Left kidney (tissue), 8 donors: ENCODE data around the gene HMOX1. TPM values are rescaled to one million over a fixed set of nuclear protein-coding genes. Genes with fewer than 3 reads are reported as not detected.
A peak's percentile ranks its signal among the peaks of the same experiment; 100 is the strongest.

ENCODE experiments used
- DNase-seq: peaks from one replicate; pipeline ENCODE4 v3.0.0-alpha.2; 2013
- long read RNA-seq, 8 donors: transcript quantifications; one replicate each; lab custom pipeline, GENCODE V29; 2026
- polyA plus RNA-seq: library from polyadenylated mRNA; unstranded; fragments of 120-200 nt; gene quantifications from one replicate; pipeline ENCODE4 v1.2.1, GENCODE V29; 2013; ENCODE audit not compliant: insufficient read length

HMOX1 gene, protein sequence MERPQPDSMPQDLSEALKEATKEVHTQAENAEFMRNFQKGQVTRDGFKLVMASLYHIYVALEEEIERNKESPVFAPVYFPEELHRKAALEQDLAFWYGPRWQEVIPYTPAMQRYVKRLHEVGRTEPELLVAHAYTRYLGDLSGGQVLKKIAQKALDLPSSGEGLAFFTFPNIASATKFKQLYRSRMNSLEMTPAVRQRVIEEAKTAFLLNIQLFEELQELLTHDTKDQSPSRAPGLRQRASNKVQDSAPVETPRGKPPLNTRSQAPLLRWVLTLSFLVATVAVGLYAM
- polyA plus RNA-seq, result 50.6 TPM
- long read RNA-seq, donor 1, transcript HMOX1-201 (5 exons, 1,822 nt), result major isoform, 8 of 51 reads
- long read RNA-seq, donor 1, partial matches to known transcripts, result 43 of 51 reads
- long read RNA-seq, donor 1, other reads (novel, unspliced or antisense), result 0 of 51 reads
- long read RNA-seq, donor 2, transcript HMOX1-201 (5 exons, 1,822 nt), result major isoform, 11 of 35 reads
- long read RNA-seq, donor 2, partial matches to known transcripts, result 24 of 35 reads
- long read RNA-seq, donor 2, other reads (novel, unspliced or antisense), result 0 of 35 reads
- long read RNA-seq, donor 3, transcript HMOX1-201 (5 exons, 1,822 nt), result major isoform, 9 of 38 reads
- long read RNA-seq, donor 3, partial matches to known transcripts, result 28 of 38 reads
- long read RNA-seq, donor 3, other reads (novel, unspliced or antisense), result 0 of 38 reads
- long read RNA-seq, donor 4, partial matches to known transcripts, result 5 of 5 reads
- long read RNA-seq, donor 4, other reads (novel, unspliced or antisense), result 0 of 5 reads
- long read RNA-seq, donor 5, transcript HMOX1-201 (5 exons, 1,822 nt), result major isoform, 19 of 39 reads
- long read RNA-seq, donor 5, partial matches to known transcripts, result 20 of 39 reads
- long read RNA-seq, donor 5, other reads (novel, unspliced or antisense), result 0 of 39 reads
- long read RNA-seq, donor 6, transcript HMOX1-201 (5 exons, 1,822 nt), result major isoform, 13 of 66 reads
- long read RNA-seq, donor 6, partial matches to known transcripts, result 53 of 66 reads
- long read RNA-seq, donor 6, other reads (novel, unspliced or antisense), result 0 of 66 reads
- long read RNA-seq, donor 7, transcript HMOX1-201 (5 exons, 1,822 nt), result major isoform, 7 of 38 reads
- long read RNA-seq, donor 7, partial matches to known transcripts, result 30 of 38 reads
- long read RNA-seq, donor 7, other reads (novel, unspliced or antisense), result 0 of 38 reads
- long read RNA-seq, donor 8, partial matches to known transcripts, result 0 of 4 reads
- long read RNA-seq, donor 8, other reads (novel, unspliced or antisense), result 0 of 4 reads

GRCh38 chr22:35380537-35381423 lies at the start of gene HMOX1:
Gene HMOX1 (plus strand): TSS chr22:35381096. CDS start chr22:35381174, 78 bp downstream.
- DNase-seq, result peak; percentile 67

GRCh38 chr22:35332278-35332677 lies 48.6 kb upstream of the HMOX1 start:
- no peak for DNase-seq

DNA sequence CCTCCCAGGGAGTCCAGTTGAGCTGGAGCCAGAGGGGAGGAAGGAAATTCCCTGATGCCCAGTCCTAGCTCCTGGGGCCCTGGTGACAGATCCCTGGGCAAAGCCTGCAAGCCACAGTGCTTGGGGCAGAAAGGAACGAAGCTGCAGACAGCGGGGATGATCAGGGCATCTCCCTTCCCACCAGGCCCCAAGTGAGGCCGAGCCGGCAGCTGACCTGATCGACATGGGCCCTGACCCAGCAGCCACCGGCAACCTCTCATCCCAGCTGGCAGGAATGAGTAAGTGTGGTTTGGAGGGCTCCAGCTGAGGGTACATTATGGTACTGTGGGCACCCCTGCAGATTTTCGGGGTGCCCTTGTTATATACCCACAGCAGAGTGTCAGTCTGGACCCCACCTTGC lies 47.7 kb upstream of the HMOX1 start:
- no peak for DNase-seq

DNA sequence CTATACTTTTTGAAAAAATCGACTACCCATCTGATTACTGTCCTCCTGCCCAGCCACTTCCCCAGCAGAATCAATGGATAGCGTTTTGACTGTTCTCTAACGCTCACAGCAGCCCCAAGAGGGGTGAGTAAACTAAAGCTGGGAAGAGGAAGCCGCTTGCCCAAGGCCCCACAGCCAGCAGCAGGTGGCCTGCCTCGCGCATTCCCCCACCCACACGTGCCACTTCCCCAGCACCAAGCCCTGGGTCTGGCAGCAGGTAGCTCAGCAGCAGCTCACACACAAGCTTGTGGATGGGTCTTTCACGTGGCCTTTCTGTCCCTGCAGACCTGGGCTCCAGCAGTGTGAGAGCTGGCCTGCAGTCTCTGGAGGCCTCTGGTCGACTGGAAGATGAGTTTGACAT lies 46.9 kb upstream of the HMOX1 start:
- no peak for DNase-seq

DNA sequence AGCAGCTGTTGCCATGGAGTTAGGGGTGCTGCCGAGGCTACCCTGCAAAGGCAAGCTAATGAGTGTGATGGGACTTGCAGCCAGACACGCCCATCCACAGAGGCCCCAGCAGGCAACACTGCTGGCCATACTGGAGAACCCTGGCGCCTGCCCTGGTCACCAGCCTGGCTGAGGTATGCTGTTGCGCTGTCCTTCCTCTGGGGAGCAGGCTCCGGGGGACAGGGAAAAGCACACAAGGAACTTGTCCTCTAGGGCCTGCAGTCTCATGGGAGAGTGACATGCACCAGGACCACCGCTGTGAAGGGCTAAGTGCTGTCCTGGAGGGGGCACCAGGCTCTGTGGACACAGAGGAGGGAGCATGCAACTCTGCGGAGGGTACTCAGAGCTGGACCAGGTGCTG lies 45.4 kb upstream of the HMOX1 start:
- no peak for DNase-seq

- no peak for DNase-seq
These were observed 44.7 kb upstream of the HMOX1 start for GRCh38 chr22:35335936-35336781.

DNA sequence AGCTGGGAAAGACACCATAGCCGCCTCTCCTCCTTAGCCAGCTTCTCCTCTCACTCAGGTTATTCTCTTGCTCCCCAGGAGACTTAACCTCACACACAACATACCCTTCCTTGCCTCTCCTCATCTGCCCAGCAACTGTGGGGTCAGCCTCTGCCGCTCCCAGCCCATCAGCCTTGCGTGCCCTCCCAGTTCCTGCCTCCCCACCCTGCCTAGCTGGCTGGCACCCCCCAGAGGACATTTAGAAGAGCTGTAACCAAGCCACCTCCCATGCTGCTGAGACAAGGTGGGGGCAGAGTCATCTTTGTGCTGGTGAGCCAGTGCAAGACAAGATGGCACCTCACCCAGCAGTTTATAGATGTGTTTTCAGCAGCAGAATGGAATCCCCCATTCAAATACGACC lies 43.0 kb upstream of the HMOX1 start:
- DNase-seq, result no peak

DNA sequence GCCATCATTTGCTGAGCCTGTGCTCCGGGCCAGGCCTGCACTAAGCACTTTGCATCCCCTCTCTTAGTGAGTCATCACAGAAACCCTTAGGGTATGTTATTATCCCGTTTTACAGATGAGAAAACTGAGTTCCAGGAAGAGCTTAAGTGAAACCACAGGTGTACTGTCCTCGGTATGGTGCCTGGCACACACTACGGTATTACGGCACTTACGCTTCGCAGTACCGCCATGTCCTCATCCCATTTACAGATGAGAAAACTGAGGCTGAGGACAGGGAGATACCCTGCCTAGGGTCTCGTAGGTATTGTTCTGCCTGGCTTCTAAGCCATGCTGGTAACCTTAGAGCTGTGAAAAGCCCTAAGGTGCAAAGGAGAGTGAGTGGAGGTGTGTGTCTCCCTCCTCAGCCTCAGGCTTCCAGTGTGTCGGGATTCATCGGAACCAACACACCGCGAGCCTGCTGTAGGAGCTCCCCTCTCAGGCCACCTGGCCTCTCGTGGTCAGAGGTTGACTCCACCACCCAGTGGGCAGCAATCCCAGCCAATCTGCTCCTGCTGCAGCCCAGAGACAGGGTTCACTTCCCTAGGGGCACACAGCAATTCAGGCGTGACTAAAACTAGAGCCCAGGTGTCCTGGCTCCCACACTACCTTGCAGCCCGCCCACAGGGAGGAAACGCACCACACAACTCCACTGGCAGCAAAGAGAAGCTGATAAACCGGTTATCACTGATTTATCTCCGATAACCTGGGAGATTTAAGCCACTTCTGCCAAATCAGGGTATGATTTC lies 39.6 kb upstream of the HMOX1 start:
- DNase-seq, result no peak

GRCh38 chr22:35342390-35342789 lies 38.5 kb upstream of the HMOX1 start:
- no peak for DNase-seq

GRCh38 chr22:35343664-35344550 lies 37.0 kb upstream of the HMOX1 start:
- no peak for DNase-seq

GRCh38 chr22:35344956-35345690 lies 35.8 kb upstream of the HMOX1 start:
- DNase-seq, result no peak

GRCh38 chr22:35345808-35346505 lies 34.9 kb upstream of the HMOX1 start:
- no peak for DNase-seq

DNA sequence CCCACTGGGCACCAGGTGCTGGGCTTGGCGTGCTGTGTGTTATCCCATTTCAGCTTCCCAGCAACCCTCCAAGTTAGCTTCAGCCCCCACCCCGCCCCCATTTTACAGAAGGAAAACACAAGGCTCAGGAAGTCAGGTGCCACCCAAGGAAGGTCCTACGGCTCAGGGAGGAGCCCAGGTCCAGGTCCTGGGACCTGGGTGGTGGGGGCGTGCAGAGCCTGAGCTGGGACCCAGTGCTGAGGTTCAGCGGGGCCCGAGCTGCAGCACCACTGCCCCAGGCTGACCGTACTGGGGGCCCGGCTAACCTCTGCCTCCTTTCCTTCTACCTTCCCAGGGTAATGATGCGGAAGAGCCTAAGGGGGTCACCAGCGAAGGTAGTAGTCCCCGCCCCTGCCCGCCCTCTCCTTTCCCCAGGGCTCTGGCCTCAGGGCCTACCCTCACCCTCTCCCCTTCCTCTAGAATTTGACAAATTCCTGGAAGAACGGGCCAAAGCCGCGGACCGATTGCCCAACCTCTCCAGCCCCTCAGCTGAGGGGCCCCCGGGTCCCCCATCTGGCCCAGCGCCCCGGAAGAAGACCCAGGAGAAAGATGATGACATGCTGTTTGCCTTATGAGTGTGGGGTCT lies 34.2 kb upstream of the HMOX1 start:
- no peak for DNase-seq

- DNase-seq, result no peak
These were observed 33.4 kb upstream of the HMOX1 start for GRCh38 chr22:35347462-35347861.

DNA sequence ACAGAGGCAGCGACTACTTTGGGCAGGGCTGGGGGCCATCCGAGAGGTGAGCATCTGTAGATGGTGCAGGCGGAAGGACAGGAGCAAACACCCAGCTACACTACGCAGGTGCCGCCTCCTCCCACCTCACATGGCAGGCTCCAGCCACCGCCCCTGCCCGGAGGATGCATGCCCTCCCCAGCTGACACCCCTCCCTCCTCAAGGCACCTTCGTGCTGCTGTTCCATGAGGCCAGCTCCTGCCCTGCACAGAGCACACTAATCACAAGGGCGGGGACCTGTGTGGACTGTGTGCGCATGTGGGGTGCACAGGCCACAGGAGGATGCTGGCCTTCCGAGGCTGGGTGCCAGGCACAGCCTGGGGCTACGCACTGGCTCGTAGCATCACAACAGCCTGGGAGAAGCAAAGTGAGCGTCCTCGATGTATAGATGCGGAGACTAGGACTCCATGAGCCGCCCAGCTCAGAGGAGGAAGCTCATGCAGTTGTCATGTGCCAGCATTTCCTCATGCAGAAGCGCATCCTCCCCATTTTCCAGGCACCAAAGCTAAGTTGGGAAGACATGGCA lies 32.8 kb upstream of the HMOX1 start:
- no peak for DNase-seq

DNA sequence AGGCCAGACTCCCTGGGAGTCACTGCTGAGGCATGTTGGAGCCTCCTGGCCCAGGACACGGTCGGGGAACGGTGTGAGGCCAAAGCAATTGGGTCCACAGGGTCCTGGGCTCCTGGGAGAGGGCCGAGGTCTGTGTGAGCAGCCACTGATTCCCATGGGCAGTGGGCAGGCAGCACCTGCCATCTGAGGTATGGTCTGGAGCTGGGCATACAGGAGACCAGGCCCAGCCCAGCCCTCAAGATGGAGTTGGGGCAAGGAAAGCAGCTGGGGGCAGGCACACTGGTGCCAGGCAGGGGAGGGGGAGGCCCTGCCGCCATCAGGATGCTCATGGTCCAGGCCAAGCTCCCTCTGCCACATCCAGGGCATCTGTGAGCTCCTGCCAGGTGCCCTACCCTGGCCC lies 32.2 kb upstream of the HMOX1 start:
- no peak for DNase-seq
